B cell (primary cell): ENCODE results near the gene EFHB.

Source experiments
- EZH2 ChIP-seq: IDR thresholded peaks from 2 replicates; pipeline ENCODE4 v1.6.1; 2012; ENCODE audit warnings: borderline replicate concordance, low read depth, mild to moderate bottlenecking, moderate library complexity, low read length; ENCODE audit not compliant: insufficient read depth, poor library complexity, severe bottlenecking
- TF ChIP-seq, protein P1 (sequence below): fragments of 200-600 bp; IDR thresholded peaks from one replicate; pipeline ENCODE4 v1.8.0; 2022; ENCODE audit warnings: antibody characterized with exemption, mild to moderate bottlenecking

DNA sequence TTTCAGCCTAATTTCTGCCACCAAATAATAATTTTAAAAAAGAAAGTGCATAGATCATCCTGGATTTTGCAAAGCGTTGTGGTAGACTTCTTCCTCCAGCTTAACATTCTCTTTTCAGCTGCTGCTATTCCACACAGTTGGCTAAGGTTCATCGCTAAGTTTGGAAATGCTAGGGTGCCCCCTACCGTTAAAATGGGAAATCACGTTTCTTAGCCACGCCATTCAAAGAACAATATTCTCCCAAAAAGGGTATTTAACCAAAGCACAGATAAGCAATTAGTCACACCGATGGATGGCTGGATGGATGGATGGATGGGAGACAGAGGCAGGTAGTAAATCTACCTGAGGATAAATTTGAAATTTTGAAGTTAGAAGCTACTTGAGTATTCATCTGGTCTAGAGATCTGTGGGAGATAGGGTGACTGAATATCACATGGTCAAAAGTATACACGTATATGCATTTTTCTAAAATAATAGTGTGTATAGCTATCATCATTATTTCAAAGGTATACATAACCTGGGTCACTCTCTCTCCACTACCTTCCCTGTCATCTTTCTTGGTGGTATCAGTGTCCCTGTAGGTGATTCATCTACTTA is 67.2 kb downstream of the EFHB start:
- TF ChIP-seq, protein P1, sequence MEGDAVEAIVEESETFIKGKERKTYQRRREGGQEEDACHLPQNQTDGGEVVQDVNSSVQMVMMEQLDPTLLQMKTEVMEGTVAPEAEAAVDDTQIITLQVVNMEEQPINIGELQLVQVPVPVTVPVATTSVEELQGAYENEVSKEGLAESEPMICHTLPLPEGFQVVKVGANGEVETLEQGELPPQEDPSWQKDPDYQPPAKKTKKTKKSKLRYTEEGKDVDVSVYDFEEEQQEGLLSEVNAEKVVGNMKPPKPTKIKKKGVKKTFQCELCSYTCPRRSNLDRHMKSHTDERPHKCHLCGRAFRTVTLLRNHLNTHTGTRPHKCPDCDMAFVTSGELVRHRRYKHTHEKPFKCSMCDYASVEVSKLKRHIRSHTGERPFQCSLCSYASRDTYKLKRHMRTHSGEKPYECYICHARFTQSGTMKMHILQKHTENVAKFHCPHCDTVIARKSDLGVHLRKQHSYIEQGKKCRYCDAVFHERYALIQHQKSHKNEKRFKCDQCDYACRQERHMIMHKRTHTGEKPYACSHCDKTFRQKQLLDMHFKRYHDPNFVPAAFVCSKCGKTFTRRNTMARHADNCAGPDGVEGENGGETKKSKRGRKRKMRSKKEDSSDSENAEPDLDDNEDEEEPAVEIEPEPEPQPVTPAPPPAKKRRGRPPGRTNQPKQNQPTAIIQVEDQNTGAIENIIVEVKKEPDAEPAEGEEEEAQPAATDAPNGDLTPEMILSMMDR: peak; percentile 93
- no peak for TF ChIP-seq EZH2
